GM12801 (cell line): ENCODE measurements around the gene TRMT1.

Experiments used
- TF ChIP-seq, protein P1 (sequence below): IDR thresholded peaks from one replicate; pipeline ENCODE4 v1.5.1; 2011; ENCODE audit warnings: control low read depth; ENCODE audit not compliant: insufficient read length; ENCODE audit errors: extremely low read depth

The TRMT1 gene

GRCh38 chr19:13057147-13057572 lies 59.4 kb downstream of the TRMT1 start:
- TF ChIP-seq, protein P1, sequence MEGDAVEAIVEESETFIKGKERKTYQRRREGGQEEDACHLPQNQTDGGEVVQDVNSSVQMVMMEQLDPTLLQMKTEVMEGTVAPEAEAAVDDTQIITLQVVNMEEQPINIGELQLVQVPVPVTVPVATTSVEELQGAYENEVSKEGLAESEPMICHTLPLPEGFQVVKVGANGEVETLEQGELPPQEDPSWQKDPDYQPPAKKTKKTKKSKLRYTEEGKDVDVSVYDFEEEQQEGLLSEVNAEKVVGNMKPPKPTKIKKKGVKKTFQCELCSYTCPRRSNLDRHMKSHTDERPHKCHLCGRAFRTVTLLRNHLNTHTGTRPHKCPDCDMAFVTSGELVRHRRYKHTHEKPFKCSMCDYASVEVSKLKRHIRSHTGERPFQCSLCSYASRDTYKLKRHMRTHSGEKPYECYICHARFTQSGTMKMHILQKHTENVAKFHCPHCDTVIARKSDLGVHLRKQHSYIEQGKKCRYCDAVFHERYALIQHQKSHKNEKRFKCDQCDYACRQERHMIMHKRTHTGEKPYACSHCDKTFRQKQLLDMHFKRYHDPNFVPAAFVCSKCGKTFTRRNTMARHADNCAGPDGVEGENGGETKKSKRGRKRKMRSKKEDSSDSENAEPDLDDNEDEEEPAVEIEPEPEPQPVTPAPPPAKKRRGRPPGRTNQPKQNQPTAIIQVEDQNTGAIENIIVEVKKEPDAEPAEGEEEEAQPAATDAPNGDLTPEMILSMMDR: no peak

DNA sequence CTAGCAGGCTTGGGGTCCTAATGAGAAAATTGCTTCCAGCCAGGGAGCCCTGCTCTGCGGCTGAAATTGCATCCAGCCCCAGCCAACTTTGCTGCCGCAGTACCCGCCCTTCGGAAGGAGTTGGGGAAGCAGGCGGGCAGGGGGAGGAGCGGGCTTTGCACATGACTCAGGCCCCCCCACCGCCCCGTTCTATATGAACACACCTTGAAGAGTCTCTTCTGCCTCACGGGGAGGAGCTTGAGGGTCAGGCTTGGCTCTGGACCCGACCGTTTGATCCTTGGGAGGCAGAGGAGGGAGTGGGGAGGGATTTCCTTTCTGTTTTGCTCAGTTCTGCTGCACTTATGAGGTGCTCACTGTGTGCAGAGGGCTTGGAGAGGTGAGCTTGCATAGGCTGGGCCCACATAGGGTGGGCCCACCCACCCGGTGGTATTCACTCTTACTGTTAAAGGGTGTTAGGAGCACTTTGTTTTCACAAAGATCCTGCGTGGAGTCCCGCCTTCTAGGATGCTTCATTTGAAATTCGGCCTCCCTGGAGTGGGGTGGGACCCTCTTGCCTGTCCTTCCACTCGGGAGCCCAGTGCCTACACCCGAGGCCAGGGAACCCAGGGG lies 60.4 kb downstream of the TRMT1 start:
- TF ChIP-seq, protein P1: no peak

DNA sequence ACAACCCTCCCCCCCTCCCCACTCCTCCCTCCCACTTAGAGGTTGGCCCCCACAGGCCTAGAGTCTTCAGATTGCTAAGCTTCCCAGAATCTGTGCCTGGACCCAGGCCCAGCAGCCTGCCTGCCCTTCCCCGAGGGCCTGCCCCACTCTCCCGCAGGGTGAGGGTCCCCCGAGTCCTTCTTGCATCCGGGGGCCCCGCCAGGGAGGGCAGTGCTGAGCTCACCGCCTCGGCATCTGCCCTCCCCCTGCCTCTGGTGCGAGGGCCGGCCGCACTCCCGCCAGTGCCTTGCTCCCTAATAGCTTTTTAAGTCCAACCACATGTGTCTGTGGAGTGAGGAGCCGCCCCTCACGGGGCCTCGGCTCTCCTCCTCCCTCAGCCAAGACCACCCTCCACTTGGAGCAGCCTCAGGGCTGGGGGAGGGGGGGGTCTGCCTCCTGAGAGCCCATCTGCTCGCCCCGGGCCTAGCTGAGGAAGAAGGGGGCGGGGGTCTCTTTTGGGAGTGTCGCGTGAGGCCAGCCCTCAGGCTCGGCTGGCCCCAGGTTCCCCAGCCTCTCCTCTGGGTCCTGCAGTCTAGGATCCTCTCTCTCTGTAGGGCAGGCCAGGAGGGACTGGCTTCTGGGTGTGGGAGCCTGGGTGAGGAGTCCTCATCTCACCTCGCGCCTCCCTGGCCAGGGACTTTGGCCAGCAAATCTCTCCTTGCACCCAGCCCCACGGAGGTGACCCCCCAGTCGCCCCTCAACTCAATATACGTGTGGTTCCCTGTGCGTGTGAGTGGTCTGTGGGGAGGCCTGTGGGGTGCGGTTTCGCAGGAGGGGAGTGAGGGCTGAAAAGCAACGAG lies 61.1 kb downstream of the TRMT1 start:
- TF ChIP-seq, protein P1: no peak
